Central memory CD8-positive, alpha-beta T cell (primary cell): ENCODE measurements around the gene TRMT61B.

Experiments used
- ATAC-seq: fragments of 150-1000 bp; cut with Tn5 transposase; replicated peaks from 2 replicates; pipeline ENCODE4 v1.10.0; 2022; ENCODE audit warnings: mild to moderate bottlenecking, moderate FRiP score, moderate number of reproducible peaks; ENCODE audit not compliant: poor library complexity, severe bottlenecking; ENCODE audit errors: extremely low read depth
- DNase-seq, 2 donors: peaks; one replicate each; pipeline ENCODE4 v3.0.0; 2021; ENCODE audit warnings: low spot score in 2 of 2
- H3K27ac Mint-ChIP-seq: one replicate; pipeline ENCODE4 v1.8.0; 2022; ENCODE audit warnings: low read depth, mild to moderate bottlenecking, moderate library complexity, mixed read lengths
- H3K27me3 Mint-ChIP-seq: one replicate; pipeline ENCODE4 v1.8.0; 2022; ENCODE audit warnings: mixed read lengths
- H3K36me3 Mint-ChIP-seq: one replicate; pipeline ENCODE4 v1.8.0; 2022; ENCODE audit warnings: mild to moderate bottlenecking, moderate library complexity, mixed read lengths; ENCODE audit not compliant: insufficient read depth
- H3K4me1 Mint-ChIP-seq: one replicate; pipeline ENCODE4 v1.8.0; 2022; ENCODE audit warnings: mixed read lengths
- H3K4me3 Mint-ChIP-seq: one replicate; pipeline ENCODE4 v1.8.0; 2022; ENCODE audit warnings: mild to moderate bottlenecking, moderate library complexity, mixed read lengths
- H3K9me3 Mint-ChIP-seq: one replicate; pipeline ENCODE4 v1.8.0; 2022; ENCODE audit warnings: mixed read lengths

Gene TRMT61B

DNA sequence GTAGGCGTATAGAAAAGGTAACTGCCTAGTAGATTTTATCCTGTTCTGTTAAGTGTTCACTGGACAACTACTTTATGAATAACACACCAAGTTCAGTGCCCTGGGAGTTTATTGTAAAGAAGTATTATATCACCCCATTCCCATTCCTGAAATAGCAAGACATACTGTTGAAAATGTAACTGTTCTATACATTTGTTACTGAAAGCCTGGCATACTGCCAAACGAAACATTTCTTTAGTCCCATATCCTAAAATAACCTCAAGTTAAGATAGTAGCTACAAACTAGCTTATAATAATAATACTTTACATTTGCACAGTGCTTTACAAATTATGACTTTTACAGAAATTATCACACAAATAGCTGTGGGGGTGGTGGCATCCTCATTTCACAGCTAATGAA lies 34.3 kb downstream of the TRMT61B start:
- Mint-ChIP-seq H3K4me1 (no peaks in the 10 kb centered on the region), H3K27me3 (no peaks in the 10 kb centered on the region), H3K9me3 (no peaks in the 10 kb centered on the region)

DNA sequence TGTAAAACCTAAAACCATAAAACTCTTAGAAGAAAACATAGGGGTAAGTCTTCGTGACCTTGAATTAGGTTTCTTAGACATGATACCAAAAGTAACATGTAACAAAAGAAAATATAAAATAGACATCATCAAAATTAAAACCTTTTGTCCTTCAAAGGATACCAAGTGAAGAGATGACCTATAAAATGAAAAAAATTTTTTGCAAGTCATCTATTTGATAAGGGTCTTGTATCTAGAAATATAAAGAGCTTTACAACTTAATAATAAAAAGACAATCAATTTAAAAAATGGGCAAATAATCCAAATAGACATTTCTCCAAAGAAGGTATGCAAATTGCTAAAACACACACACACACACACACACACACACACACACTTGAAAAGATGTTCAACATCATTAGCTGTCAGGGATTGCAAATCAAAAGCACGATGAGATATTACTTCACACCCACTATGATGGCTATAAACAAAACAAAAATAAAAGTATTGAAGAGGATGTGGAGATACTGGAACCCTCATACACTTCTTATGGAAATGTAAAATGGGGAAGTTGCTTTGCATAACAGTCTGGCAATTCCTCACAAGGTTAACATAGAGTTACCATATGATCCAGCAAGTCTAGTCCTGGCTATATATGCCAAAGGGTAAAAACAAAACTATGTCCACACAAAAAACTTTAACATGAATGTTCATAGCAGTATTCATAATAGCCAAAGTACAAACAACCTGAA lies 36.2 kb downstream of the TRMT61B start:
- Mint-ChIP-seq H3K27me3 (no peaks in the 10 kb centered on the region), H3K9me3 (no peaks in the 10 kb centered on the region), H3K27ac (no peak overlapping the region), H3K36me3 (no peaks in the 10 kb centered on the region), H3K4me3 (no peak overlapping the region), H3K4me1 (no peaks in the 10 kb centered on the region)
- DNase-seq (no peak), ATAC-seq (no peak)

More for the DNA sequence above, 34.3 kb downstream of the TRMT61B start:
- Mint-ChIP-seq H3K4me3 (no peak overlapping the region), H3K36me3 (no peaks in the 10 kb centered on the region), H3K27ac (no peak overlapping the region)
- DNase-seq (no peak), ATAC-seq (no peak)

DNA sequence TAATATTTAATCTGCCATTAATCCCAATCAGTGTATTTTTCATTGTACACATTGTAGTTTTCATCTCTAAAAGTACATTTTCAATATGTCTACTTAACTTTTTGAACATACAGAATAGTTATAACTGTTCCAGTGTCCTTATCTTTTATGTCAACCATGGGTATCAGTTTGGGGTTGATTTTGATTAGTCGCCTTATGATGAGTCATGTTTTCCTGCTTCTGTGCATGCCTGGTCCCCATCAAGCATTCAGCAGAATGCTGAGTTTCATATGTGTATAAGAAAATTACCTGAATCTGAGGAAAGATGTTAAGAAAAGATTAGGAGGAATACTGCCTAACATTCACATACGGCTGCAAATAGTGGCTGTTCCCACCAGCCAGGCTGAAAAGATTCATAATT lies 41.7 kb downstream of the TRMT61B start:
- H3K4me1 Mint-ChIP-seq = no peaks in the 10 kb centered on the region
- ATAC-seq (no peak), DNase-seq (no peak)
- no peaks in the 10 kb centered on the region for H3K36me3 Mint-ChIP-seq
- H3K4me3 Mint-ChIP-seq = no peak overlapping the region
- H3K27ac Mint-ChIP-seq = peak overlapping the region; percentile 32
- no peaks in the 10 kb centered on the region for H3K27me3 Mint-ChIP-seq
- no peaks in the 10 kb centered on the region for H3K9me3 Mint-ChIP-seq

DNA sequence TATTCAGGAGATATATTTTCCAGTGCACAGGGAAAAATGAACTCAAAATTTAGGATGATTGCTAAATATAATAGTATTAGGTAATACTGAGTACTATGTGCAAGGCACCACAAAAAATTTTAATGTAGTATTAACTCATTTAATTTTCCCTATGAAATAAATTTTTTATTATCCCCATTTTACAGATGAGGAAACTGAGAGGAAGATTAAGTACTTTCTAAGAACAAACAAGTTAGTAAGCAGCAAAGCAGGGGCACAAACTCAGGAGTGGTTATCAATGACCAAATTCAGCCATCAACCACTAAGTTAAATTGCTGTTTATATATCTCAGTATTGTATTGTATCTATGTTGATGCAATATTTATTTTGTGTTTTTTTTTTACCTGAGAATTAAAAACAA lies 45.2 kb downstream of the TRMT61B start:
- Mint-ChIP-seq H3K4me1 (no peaks in the 10 kb centered on the region), H3K27me3 (no peaks in the 10 kb centered on the region), H3K36me3 (no peaks in the 10 kb centered on the region), H3K27ac (no peak overlapping the region), H3K9me3 (no peaks in the 10 kb centered on the region), H3K4me3 (no peak overlapping the region)
- DNase-seq (no peak), ATAC-seq (no peak)

DNA sequence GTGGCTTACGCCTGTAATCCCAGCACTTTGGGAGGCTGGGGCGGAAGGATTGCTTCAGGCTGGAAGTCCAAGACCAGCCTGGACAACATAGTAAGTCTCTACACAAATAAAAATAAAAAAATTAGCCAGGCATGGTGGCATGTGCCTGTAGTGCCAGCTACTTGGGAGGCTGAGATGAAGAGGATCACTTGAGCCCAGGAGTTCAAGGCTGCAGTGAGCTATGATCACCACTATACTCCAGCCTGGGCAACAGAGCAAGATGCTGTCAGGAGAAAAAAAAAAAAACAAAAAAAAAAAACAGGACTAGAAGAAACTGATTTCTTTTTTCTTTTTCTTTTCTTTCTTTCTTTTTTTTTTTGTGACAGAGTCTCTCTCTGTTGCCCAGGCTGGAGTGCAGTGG lies 45.9 kb downstream of the TRMT61B start:
- Mint-ChIP-seq H3K4me1 (no peaks in the 10 kb centered on the region), H3K4me3 (no peak overlapping the region), H3K27ac (no peak overlapping the region), H3K36me3 (no peaks in the 10 kb centered on the region), H3K27me3 (no peaks in the 10 kb centered on the region), H3K9me3 (no peaks in the 10 kb centered on the region)
- DNase-seq = no peak
- ATAC-seq = no peak

DNA sequence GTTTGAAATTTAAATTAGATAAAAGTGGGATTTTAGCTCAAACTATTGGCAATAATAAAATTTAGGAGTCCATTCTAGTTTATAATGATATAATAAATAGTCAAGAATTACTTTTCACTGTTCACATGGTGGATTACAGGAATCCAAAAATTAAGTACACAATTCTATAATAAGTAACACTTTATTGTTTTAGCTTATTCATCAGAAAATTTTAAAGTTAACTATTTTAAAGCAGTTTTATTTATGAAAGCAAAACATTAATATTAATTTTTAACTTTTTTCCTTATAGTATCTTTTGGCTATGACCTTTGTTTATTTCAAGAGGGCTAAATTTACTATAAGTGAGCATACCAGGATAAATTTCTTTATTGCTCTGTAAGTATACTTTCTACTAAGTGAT lies 48.1 kb downstream of the TRMT61B start:
- Mint-ChIP-seq H3K4me1 (no peaks in the 10 kb centered on the region), H3K4me3 (no peak overlapping the region), H3K27ac (no peak overlapping the region), H3K9me3 (no peaks in the 10 kb centered on the region), H3K27me3 (no peaks in the 10 kb centered on the region), H3K36me3 (no peaks in the 10 kb centered on the region)
- no peak for ATAC-seq
- no peak for DNase-seq

DNA sequence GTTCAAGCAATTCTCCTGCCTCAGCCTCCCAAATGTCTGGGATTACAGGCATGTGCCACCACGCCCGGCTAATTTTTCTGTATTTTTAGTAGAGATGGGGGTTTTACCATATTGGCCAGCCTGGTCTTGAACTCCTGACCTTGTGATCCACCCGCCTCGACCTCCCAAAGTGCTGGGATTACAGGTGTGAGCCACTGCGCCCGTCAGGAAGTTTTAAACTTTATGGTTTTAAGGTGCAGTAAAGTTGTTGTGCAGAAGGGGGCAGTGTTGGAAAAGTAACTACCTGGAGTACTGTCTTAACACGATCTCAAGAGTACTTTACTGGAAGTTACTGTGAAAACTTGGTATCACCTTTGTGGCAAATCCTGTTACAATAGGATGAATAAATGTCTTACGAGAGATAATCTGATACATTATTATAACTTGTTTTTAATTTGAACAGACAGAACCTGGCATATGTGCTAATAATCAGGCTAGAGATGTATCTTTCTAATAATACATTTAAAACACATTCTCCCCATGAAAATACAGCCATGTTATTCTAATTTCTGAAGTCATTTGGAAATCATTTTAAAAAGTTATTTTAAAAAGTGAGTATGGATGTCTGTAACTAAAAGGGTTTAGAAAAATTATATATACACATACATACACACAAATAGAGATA lies 48.7 kb downstream of the TRMT61B start:
- H3K4me1 Mint-ChIP-seq = no peaks in the 10 kb centered on the region

DNA sequence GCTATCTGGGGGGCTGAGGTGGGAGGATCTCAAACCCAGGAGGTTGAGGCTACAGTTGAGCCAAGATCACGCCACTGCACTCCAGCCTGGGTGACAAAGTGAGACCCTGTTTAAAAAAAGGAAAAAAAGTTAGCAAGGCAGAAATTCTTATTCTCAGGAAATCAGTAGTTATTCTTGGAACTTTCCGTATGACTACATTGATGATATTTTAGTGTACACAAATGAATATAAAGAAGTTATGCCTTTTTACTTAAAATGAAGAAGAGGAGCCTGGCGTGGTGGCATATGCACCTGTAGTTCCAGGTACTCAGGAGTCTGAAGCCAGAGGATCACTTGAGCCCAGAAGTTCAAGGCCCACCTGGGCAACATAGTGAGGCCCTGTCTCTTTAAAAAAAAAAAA lies 52.1 kb downstream of the TRMT61B start:
- no peak overlapping the region for H3K4me3 Mint-ChIP-seq
- no peaks in the 10 kb centered on the region for H3K36me3 Mint-ChIP-seq
- no peaks in the 10 kb centered on the region for H3K9me3 Mint-ChIP-seq
- DNase-seq (no peak), ATAC-seq (no peak)
- H3K4me1 Mint-ChIP-seq = no peaks in the 10 kb centered on the region
- H3K27me3 Mint-ChIP-seq = no peaks in the 10 kb centered on the region
- H3K27ac Mint-ChIP-seq = no peak overlapping the region

More for the DNA sequence above, 48.7 kb downstream of the TRMT61B start:
- DNase-seq (peak; percentile 32 to 55), ATAC-seq (peak; percentile 67)
- Mint-ChIP-seq H3K36me3 (no peaks in the 10 kb centered on the region), H3K9me3 (no peaks in the 10 kb centered on the region), H3K27ac (no peak overlapping the region), H3K27me3 (no peaks in the 10 kb centered on the region), H3K4me3 (no peak overlapping the region)

DNA sequence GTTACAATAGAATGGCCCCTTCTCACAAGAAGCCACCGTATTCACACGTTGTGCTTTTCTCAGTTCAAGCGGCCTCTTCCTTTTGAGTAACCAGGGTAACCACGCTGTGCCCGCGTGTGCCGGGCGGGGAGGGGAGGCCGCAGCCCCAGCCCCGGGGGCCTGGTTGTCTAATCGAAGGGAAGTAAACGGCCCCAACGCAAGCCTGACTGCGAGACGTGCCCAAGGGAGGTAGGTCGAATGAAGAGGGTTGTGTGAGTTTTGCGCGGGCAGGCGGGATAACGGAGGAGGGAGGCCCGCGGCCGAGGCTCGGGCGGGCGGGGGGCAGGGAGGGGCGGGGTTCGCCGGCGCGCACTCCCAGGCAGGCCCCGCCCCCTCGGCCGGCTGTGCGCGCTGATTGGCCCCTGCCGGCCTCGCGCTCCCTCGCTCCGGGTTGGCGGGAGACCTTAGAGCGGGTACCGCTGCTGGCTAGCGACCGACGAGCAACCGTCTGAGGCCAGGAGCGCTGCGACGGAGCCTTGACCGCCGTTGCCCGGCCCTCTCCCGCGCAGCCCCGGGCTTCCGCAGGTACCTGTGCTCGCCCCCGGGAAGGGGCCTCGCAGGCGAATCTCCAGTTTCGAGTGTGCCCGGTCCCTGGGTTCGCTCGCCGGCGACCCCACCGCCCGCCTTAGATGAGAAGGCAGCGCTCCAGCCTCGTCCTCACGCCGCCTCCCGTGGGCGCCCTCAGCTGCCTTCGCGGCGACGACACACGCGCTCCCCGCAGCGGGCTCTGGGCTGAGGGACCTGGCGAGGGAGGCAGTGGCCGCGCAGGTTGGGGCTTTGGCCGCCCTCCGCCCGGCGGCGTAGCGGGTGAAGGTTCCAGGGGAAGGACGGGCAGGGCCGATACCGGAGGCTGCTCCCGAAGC lies 59.5 kb downstream of the TRMT61B start, which contains the start of gene SPDYA:
TSS of gene SPDYA (plus strand) at position 451 of the 902 bp plus-strand sequence. CDS start 5,181 bp downstream, outside the sequence.
- Mint-ChIP-seq H3K27me3 (no peaks in the 10 kb centered on the region), H3K27ac (peak within 1 kb of the TSS; percentile 74), H3K4me3 (peak within 1 kb of the TSS; percentile 77), H3K9me3 (no peaks in the 10 kb centered on the region), H3K36me3 (peaks cover 8% of the 10 kb centered on the region), H3K4me1 (peaks cover 9% of the 10 kb centered on the region)
- DNase-seq = peak; percentile 52 to 71
- peak; percentile 94 for ATAC-seq

DNA sequence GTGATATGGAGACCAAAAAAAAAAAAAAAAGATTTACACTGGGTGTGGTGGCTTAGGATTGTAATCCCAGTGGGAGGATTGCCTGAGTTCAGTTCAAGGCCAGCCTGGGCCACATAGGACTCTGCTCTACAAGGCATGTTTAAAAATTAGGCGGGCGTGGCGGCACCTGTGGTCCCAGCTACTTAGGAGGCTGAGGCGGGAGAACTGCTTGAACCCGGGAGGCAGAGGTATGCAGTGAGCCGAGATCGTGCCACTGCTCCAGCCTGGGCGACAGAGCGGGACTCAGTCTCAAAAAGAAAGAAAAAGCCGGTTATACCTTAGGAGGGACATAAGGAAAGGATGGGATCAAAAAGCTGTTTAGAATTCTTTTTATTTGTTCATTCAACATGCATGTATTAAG lies 60.2 kb downstream of the TRMT61B start:
- Mint-ChIP-seq H3K27ac (peak overlapping the region; percentile 74), H3K27me3 (no peaks in the 10 kb centered on the region)
- DNase-seq = no peak

DNA sequence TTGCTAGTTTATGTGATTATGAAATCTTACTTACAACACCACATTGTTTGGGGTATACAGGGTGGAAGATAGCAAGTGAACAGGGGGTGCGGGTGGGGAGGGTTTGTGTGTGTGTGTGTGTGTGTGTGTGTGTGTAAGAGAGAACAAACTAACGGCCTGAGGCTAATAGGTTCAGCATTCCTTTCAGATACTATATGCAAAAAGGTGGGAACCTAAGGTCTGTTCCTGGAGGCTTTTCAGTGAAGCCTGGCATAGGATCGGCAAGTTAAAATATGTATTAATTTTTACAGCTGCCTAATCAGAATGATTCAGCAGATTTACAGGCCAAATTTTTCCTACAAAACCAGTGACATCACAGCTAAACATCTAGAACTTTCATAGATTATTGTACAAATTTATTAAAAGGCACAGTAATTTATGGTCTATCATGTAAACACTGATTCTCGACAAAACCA lies 67.1 kb downstream of the TRMT61B start:
- no peak for ATAC-seq
- Mint-ChIP-seq H3K9me3 (no peaks in the 10 kb centered on the region), H3K4me3 (no peak overlapping the region), H3K27ac (no peak overlapping the region), H3K36me3 (peaks cover 51% of the 10 kb centered on the region), H3K27me3 (no peaks in the 10 kb centered on the region), H3K4me1 (no peaks in the 10 kb centered on the region)
- DNase-seq = no peak

More for the DNA sequence above, 60.2 kb downstream of the TRMT61B start:
- no peaks in the 10 kb centered on the region for H3K9me3 Mint-ChIP-seq
- no peak for ATAC-seq
- peak overlapping the region; percentile 77 for H3K4me3 Mint-ChIP-seq
- H3K36me3 Mint-ChIP-seq = peaks cover 9% of the 10 kb centered on the region
- H3K4me1 Mint-ChIP-seq = peaks cover 9% of the 10 kb centered on the region

DNA sequence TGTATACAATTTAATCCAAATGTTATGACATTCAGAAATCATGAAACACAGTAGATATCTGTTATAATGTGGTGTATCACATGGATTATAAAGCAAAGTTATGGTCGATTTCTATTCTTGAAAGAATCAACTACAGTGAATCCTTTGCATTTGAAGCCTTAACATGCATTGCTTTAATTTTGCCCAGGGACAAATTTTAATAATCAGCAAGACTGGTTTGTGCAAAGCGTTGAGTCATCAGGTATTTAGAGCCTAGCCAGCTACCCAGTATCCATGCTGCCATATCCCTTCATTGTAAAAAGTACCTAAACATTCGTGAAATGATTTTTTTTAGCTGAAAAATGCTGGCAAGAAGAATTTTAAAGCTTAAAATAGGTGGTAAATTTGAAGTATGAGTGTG lies 68.4 kb downstream of the TRMT61B start:
- H3K9me3 Mint-ChIP-seq = no peaks in the 10 kb centered on the region
- DNase-seq (no peak), ATAC-seq (no peak)
- H3K27ac Mint-ChIP-seq = no peak overlapping the region
- H3K36me3 Mint-ChIP-seq = peaks cover 58% of the 10 kb centered on the region
- H3K4me3 Mint-ChIP-seq = no peak overlapping the region
- peaks cover 11% of the 10 kb centered on the region for H3K4me1 Mint-ChIP-seq
- no peaks in the 10 kb centered on the region for H3K27me3 Mint-ChIP-seq
